GM21825 (cell line): ENCODE data around the gene DIPK1C.

Experiments used
- ATAC-seq: cut with Tn5 transposase; IDR thresholded peaks from one replicate; pipeline ENCODE4 v1.9.1; 2021; ENCODE audit warnings: mild to moderate bottlenecking, moderate library complexity; ENCODE audit not compliant: unreplicated experiment

DIPK1C gene

DNA sequence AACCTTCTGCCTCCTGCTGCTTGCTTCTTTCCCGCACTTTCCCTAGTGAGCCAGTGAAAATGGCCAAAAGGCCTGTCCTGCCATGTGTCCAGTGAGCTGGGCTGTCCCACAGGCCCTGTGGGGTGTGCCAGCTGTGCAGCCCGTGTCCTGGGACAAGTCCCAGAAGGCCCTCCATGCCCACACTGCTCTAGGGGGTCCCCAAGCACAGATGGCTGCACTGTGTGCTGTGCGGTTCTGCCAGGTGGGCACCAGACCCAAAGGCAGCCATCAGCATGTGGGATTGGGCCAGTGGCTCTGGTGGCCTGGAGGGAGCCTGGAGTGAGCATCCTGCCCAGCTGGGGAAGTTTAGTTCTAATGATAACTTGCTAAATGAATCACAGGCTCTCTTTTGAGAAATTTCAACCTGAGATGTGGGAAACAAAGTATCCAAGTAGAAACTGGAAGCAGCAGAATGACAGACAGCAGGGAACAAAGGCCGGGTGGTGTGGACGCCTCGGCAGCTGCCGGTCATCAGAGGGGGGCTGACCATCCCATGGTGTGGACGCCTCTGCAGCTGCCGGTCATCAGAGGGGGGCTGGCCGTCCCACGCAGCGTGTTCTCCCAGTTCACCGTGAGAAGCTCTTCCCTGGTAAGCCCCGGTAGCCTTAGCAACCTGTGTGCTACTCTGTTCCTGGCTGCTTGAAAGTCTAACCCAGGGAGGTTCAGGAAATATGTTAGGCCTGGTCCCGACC, 29.2 kb upstream of the DIPK1C start:
- no peak for ATAC-seq

DNA sequence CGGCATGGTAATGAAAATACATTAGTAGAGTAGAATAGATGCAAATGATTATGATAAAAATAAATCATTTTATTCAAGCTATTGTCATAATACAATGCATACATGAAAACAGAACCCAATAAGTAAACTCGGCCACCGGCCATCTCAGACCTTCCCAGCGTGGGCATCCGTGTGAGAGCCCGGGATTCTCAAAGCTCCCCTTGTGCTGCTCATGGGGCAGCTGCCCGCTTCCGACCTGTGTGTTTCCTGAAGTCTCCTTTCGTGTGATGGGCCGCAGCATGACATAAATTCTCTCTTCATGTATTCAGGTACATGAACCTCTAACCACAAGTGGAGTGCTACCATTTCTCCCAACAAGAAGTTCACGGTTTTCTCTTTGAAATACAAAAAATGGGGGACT, 25.6 kb upstream of the DIPK1C start:
- no peak for ATAC-seq

DNA sequence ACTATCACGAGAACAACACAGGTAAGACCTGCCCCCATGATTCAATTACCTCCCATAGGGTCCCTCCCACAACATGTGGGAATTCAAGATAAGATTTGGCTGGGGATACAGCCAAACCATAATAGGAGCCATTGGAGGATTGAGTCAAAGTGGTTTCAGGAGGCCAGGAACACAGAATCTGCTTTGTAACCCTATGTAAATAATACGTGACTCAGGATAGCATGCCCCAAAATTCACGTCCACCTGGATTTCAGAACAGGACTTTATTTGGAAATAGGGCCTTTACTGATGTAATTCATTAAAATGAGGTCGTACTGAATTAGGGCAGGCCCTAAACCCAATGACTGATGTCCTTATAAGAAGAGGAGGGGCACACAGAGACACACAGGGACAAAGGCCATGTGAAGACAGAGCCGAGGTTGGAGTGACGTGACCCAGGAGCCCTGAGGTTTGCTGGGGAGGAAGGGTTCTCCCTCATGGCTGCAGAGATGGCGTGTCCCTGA, 23.1 kb upstream of the DIPK1C start:
- no peak for ATAC-seq

GRCh38 chr18:74479486-74480148, 22.5 kb upstream of the DIPK1C start:
- ATAC-seq = no peak

DNA sequence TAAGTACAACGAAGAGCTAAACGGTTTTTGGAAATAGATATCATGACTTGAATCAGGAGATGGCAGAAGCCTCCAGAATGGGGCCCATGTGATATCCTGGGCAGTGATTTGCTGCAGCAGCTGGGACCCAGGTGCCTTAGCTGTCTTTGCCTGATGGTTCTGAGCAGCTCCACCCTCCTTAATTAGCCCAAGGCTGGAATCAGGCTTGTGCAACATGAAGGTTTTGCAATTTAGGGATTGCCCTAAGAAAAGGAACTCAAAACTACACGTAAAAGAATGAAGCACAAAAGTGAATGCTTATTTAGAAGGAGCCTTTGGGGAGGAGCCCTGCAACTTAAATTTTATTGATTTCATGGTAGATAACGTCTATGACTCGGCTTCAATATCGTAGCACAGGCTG, 21.8 kb upstream of the DIPK1C start:
- no peak for ATAC-seq

DNA sequence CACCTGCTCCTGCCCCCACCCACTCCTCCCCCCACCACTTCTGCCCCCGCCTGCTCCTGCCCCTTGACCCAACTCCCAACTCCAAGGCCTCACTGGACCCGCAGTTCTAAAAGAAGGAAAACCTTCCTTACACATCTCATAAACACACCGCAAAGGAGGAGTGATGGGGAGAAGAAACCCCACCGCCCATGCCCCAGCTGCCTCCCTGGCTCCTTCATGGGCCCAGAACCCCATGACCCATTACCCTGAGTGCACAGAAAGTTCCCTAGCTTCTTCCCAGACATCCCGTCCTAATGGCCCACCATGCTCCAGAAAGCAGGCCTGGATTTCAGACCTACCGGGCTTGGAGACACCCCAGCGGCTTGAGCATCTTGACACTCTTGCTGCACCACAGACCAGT, 21.2 kb upstream of the DIPK1C start:
- no peak for ATAC-seq

GRCh38 chr18:74477771-74478170, 20.7 kb upstream of the DIPK1C start:
- ATAC-seq = no peak

DNA sequence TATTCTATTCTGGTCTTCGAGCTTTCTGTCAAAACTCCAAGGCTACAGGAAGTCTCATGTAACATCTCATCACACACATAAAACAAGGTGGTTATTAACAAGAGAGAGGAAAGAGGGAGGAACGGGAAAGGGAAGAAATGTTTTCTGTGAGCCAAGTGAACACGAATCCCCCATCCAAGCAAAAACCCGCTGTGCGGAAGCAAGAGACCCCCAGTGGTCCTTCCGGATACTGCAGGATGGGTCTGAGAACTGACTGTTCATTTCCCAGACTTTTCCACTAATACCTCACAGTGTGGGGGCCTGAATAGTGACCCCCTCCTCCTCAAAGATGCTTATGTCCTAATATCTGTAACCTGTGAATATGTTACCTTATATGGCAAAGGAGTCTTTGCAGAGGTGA, 19.0 kb upstream of the DIPK1C start:
- no peak for ATAC-seq

DNA sequence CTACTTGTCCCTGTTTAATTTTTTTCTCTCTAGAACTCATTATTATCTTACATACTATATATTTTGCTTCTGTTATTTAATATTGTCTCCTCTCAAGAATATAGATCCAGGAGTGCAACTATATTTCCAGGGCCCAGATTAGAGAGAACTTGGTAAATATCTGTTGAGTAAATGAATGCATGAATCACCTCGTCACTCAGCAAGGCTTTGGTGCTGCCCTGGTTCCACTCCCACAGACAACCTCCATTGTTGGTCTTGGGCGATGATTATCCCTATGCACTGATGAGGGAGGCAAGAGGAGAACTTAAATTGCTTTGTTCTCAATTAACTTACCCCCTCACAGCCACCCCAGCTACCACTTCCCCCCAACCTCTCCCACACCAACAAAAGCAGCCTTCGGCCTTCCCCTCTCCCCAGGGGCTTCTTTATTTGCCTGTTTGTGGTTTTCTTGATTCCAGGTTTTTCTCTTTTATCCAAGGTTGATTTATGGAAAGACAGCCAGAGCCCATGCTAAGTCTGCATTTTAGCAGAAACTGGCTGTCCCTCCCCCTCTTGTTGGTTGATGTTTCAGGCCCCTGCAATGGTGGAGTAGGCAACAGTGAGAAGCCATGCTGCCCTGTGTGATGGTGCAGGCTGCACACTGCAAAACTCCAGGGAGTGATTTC, 17.0 kb upstream of the DIPK1C start:
- no peak for ATAC-seq

DNA sequence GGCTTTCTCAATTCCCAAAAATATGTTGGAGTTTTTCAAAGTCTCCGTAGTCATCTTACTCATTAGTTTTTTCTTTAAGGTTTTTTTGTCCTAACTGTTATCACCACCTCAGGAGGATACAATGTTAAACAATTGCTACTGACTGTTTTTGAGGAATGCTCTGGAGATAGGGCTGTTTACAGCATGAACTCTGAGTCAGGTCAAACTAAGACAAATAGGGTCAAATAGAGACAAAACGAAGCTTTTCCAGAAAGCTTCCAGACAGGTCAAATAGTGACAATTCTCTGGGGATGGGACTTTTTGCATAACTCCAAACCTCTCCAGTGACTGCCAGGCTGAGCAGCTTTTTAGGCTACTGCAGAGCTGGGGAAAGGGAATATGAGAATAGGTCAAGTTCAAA, 15.2 kb upstream of the DIPK1C start:
- ATAC-seq = no peak

DNA sequence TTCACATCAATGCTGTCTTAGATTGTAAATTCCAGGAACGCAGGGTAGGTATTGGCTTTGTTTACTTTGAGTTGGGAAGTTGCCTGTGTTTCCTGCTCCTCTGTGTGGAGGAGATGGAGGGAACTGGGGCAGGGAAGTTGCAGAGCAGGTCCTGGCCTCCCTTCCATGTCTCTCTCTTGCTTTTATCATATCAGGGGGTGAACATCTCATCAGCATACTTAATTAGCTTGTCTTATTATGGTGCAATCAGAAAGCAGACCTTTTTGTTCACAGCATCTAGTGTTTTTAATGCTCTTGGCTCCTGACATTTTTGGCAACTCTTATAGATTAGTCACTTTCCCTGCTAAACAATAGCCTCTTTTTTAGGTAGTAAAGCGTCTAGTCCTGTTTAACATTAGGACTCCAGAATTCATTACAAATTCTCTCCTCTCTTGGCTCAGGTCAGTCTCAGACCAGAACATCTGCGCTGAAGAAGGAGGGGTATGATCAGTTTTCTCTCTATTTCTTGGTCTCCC, 11.5 kb upstream of the DIPK1C start:
- no peak for ATAC-seq

GRCh38 chr18:74465775-74466174, 8.7 kb upstream of the DIPK1C start:
- ATAC-seq = no peak

GRCh38 chr18:74463983-74464382, 6.9 kb upstream of the DIPK1C start:
- no peak for ATAC-seq

- no peak for ATAC-seq
Measured at GRCh38 chr18:74463254-74463653, 6.1 kb upstream of the DIPK1C start.

DNA sequence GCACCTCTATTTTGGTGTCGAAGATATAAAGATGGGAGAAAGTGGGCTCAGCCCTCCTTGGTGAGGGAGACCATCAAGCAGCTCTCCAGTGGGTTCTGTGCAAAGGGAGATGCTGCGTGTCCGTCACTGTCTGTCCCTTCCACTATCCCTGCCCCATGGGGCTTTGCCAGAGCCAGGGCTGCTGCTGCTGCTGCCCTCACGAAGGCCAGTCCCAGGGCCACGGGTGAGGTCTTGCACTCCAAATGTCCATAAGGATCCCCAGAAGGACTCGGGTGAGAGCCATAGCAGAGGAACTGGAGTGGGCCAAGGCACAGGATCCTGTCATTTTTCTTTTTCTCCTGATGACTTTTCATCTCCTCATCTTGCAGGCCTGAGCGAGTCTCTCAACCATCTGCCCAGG, 3.7 kb upstream of the DIPK1C start:
- no peak for ATAC-seq

DNA sequence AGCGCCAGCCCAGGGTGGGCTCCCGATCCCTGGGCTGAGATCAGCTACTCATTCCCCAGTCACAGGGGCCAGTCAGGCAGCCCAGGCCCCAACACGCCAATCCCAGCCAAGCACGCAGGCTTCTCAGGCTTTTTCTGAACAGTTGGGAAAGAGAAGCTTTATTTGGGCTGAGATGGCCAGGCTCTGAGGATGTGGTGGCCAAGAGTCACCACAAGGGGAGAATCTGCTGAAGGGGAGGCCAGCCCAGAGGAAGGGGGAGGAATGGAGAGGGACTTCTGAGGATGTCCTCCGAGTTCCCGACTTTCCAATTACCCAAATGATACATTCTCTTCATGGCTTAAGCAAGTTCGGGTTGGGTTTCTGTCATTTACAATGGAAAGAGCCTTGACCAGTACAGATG, 2.8 kb upstream of the DIPK1C start:
- ATAC-seq = no peak

DNA sequence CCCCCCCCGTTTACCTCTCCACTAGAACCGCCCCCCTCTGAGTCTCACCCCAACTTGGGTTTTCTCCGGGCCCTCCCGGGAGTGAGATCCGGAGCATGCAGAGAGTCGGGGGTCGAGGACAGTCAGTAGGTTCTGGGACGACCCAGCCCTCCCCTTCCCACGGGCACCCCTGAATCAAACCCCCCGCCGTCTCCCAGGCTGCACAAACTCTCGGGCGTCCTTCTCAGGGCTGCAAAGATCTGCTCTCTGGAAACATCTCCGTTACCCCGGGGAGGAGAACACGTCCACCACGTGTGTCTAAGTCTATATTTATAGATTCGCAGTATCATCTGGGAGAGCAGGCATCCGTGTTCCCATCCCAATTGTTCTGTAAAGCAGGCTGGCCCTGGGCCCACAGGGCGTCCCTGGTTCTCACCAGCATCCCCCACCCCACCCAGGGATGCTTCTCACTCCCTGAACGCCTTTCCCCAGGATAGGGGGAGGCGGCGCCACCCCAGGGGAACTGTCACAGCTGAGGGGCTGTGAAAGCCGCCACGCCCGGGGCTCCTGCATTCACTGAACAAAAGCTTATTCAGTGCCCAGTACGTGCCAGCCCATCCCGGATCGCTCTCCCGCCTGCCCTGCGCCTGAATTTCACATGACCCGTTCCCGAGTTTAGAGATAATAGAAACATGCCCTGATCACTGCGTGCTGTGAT, 765 bp upstream of the DIPK1C start:
- no peak for ATAC-seq

DNA sequence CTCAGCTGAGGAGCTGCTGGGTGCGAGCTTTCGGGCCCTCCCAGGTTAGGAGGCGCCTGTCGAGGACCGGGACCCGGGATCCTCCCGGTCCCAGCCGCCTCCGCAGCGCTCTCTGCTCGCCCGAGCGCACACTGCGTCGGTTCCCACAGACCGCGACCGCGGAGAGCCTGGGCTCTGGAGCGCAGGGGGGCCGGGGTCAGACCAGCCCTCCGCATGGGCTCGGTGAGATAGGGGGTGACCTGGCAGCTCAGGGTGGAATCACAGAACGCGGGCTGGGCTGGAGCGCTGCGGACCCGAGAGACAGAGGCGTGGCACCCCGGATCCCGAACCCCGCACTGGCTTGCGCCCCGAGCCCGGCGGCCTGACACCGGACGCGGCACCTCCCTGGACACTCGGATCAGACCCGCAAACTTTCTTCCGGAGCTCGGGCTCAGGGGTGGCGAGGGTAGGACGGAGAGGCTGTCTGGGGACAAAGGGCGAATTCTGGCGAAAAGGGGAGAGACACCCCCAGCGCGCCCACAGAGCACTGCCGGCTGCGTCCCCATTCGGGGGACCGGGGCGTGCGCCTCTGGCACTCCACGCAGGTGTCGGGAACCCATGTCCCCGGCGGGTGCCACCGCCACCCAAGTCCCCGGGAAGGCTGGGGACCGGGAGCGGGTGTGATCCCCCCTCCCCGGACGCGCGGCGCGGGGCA, 612 bp downstream of the DIPK1C start:
- no peak for ATAC-seq

DNA sequence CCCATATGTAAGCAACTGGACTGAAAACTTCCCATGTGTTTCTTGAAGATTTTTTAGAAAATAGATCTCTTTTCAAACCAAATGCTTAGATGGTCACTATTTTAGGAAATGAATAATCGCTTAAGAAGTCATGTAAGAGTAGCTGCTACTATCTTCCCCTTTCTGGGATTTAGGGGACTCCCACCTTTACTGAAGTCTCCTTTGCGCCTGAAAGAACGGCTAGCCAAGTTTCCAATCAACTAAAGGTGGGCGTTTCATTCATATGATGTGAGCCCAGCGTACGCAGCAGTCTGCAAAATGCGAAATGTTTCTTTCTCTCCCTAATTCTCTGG, 1.1 kb downstream of the DIPK1C start:
- no peak for ATAC-seq

- no peak for ATAC-seq
Measured at GRCh38 chr18:74455386-74455785, 1.7 kb downstream of the DIPK1C start.

DNA sequence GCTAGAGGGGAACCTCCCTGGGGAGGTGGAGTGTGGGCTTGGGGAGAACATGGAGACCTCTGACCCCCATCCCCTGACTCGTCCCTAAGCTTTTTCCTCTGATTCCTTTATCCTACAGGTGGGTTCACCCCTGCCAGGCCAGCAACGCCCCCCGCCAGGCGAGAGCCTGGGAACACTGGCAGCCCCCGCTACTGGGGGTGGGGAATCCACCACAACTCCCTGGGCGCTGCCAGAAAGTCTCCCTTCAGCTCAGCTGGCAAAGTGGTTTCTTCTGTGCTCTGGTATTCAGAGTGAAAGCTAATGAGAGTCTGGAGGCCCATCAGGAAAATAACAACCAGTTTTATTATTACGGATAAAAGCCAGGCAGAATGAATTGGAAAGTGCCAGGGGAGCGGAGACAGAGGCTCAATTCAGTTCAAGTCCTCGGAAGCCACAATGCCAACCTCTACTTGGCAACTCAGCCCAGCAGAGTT, 2.8 kb downstream of the DIPK1C start:
- ATAC-seq = no peak
